Kidney epithelial cell (primary cell): ENCODE measurements around the gene CD81. TPM values are rescaled to one million over a fixed set of nuclear protein-coding genes. Genes with fewer than 3 reads are reported as not detected.

Experiments used
- DNase-seq: peaks from one replicate; pipeline ENCODE4 v3.0.0-alpha.2; 2010; ENCODE audit warnings: low read depth
- H3K27me3 ChIP-seq: 2 replicates; pipeline ENCODE4 v1.6.0; 2011; ENCODE audit warnings: low read length; ENCODE audit not compliant: control insufficient read depth, insufficient read depth
- H3K36me3 ChIP-seq: 2 replicates; pipeline ENCODE4 v1.5.1; 2011; ENCODE audit warnings: low read length; ENCODE audit not compliant: control insufficient read depth, insufficient read depth
- H3K4me3 ChIP-seq: 2 replicates; pipeline ENCODE4 v1.5.1; 2011; ENCODE audit warnings: low read depth, mild to moderate bottlenecking, control low read depth, low read length
- CTCF ChIP-seq: IDR thresholded peaks from 2 replicates; pipeline ENCODE4 v1.5.1; 2011; ENCODE audit warnings: mild to moderate bottlenecking, moderate library complexity, low read length, control low read depth, inconsistent platforms; ENCODE audit not compliant: insufficient read depth, poor library complexity, severe bottlenecking
- total RNA-seq: library from RNA; depleted of rRNA; stranded (reverse); fragments of >200 nt; gene quantifications from 2 replicates; pipeline ENCODE4 v1.2.3, GENCODE V29; 2015

The CD81 gene
- total RNA-seq, 1 donor from 2014 or later = 216 TPM

GRCh38 chr11:2439820-2440219 is 62.7 kb downstream of the CD81 start:
- TF ChIP-seq CTCF = no peak
- no peak overlapping the region for H3K4me3 ChIP-seq
- H3K27me3 ChIP-seq = peaks cover 28% of the 10 kb centered on the region
- no peak for DNase-seq
- no peaks in the 10 kb centered on the region for H3K36me3 ChIP-seq

- Histone ChIP-seq H3K36me3 (no peaks in the 10 kb centered on the region), H3K4me3 (no peak overlapping the region), H3K27me3 (peaks cover 33% of the 10 kb centered on the region)
- no peak for TF ChIP-seq CTCF
- DNase-seq = no peak
Measured at GRCh38 chr11:2440646-2441045, 63.5 kb downstream of the CD81 start.

GRCh38 chr11:2441171-2441570 is 64.1 kb downstream of the CD81 start:
- no peak for TF ChIP-seq CTCF
- Histone ChIP-seq H3K4me3 (no peak overlapping the region), H3K36me3 (no peaks in the 10 kb centered on the region), H3K27me3 (peaks cover 38% of the 10 kb centered on the region)
- no peak for DNase-seq

GRCh38 chr11:2442589-2442988 is 65.5 kb downstream of the CD81 start:
- H3K27me3 ChIP-seq = peaks cover 37% of the 10 kb centered on the region
- no peaks in the 10 kb centered on the region for H3K36me3 ChIP-seq
- DNase-seq = no peak
- H3K4me3 ChIP-seq = no peak overlapping the region
- TF ChIP-seq CTCF = no peak

GRCh38 chr11:2443406-2443805 is 66.3 kb downstream of the CD81 start:
- no peak overlapping the region for H3K4me3 ChIP-seq
- H3K27me3 ChIP-seq = peaks cover 44% of the 10 kb centered on the region
- no peak for DNase-seq
- H3K36me3 ChIP-seq = no peaks in the 10 kb centered on the region
- no peak for TF ChIP-seq CTCF
